Peyer's patch (tissue), 4 donors: Measurements from ENCODE around the gene ASB1. TPM values are rescaled to one million over a fixed set of nuclear protein-coding genes. Genes with fewer than 3 reads are reported as not detected.

ENCODE experiments used
- DNase-seq, 3 donors: peaks; one replicate each; pipeline ENCODE4 v3.0.0-alpha.2; 2017 to 2019
- H3K27ac ChIP-seq, 4 donors: fragments of 200-600 bp; sonication (generic); one replicate each; pipeline ENCODE4 v1.5.1; 2016 to 2019
- H3K27me3 ChIP-seq, 2 donors: fragments of 200-600 bp; sonication (generic); one replicate each; pipeline ENCODE4 v1.5.1; 2019
- H3K36me3 ChIP-seq, 3 donors: fragments of 200-600 bp; sonication (generic); one replicate each; pipeline ENCODE4 v1.5.1; 2016 to 2019
- H3K4me1 ChIP-seq, 4 donors: fragments of 200-600 bp; sonication (generic); one replicate each; pipeline ENCODE4 v1.5.1; 2016 to 2019
- H3K4me3 ChIP-seq, 4 donors: fragments of 200-600 bp; sonication (generic); 1 replicate in 3 of 4; 2 replicates in 1 of 4; pipeline ENCODE4 v1.5.1; 2016 to 2019; ENCODE audit warnings: mild to moderate bottlenecking in 1 of 4
- H3K9me3 ChIP-seq, 4 donors: fragments of 200-600 bp; sonication (generic); one replicate each; pipeline ENCODE4 v1.5.1; 2016 to 2019; ENCODE audit warnings: mild to moderate bottlenecking in 1 of 4
- POLR2A ChIP-seq, 2 donors: fragments of 450-650 bp; IDR thresholded peaks; one replicate each; pipeline ENCODE4 v1.5.1; 2017; ENCODE audit warnings: antibody characterized with exemption in 2 of 2, mild to moderate bottlenecking in 2 of 2, moderate library complexity in 2 of 2
- total RNA-seq, 4 donors: library from RNA; depleted of rRNA; stranded (reverse); fragments of >200 nt; gene quantifications; one replicate each; pipeline ENCODE4 v1.1.0, GENCODE V29; 2016
- TF ChIP-seq, protein P1 (sequence below), 6 experiments: fragments of 450-650 bp in 4 of 6; fragments of 200-600 bp in 2 of 6; sonication (generic) in 1 of 6; IDR thresholded peaks; one replicate each; pipeline ENCODE4 v1.5.1; 2017 to 2019; ENCODE audit warnings: antibody characterized with exemption in 6 of 6, mild to moderate bottlenecking in 3 of 6, moderate library complexity in 1 of 6

ASB1 gene
- total RNA-seq, 4 donors from 2014 or later = 17.5 to 62.7 (median 24.9) TPM

- Histone ChIP-seq H3K4me1 (no peaks in the 10 kb centered on the region), H3K36me3 (no peaks in the 10 kb centered on the region), H3K4me3 (no peak overlapping the region), H3K27ac (no peak overlapping the region), H3K27me3 (no peaks in the 10 kb centered on the region), H3K9me3 (no peaks in the 10 kb centered on the region)
- TF ChIP-seq, protein P1, sequence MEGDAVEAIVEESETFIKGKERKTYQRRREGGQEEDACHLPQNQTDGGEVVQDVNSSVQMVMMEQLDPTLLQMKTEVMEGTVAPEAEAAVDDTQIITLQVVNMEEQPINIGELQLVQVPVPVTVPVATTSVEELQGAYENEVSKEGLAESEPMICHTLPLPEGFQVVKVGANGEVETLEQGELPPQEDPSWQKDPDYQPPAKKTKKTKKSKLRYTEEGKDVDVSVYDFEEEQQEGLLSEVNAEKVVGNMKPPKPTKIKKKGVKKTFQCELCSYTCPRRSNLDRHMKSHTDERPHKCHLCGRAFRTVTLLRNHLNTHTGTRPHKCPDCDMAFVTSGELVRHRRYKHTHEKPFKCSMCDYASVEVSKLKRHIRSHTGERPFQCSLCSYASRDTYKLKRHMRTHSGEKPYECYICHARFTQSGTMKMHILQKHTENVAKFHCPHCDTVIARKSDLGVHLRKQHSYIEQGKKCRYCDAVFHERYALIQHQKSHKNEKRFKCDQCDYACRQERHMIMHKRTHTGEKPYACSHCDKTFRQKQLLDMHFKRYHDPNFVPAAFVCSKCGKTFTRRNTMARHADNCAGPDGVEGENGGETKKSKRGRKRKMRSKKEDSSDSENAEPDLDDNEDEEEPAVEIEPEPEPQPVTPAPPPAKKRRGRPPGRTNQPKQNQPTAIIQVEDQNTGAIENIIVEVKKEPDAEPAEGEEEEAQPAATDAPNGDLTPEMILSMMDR (IDR thresholded peaks at IDR 0.05) = no peak
- TF ChIP-seq POLR2A (IDR thresholded peaks at IDR 0.05) = no peak
- no peak for DNase-seq
Observed at GRCh38 chr2:238388794-238389193, 37.9 kb upstream of the ASB1 start.

DNA sequence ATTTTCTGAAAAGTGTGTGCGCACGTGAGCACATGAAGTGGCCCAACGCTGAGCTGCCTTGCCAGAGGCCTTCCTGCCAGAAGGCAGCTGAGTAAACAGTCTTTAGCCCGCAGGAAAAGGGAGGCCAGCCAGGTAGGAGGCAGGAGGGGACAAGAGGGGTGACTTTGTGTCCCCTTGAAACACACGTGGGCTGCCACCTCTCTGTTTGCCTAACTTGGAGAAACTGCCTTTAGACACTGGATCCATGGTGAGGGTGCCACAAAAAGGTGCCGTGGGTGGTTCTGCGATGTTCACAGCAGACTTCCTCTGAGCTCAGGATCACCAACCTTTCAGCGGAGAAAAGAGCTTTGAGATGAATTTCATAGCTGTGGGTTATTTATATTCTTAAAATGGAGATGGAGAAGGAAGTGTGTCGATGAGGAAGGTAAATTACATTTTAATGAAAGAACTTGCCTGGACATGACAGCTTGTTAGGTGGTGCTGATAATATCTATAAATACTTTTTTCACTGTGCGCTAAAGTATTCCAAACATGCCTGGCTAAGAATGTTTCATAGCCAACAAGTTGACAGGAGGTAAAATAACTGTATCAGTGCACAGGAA lies 36.6 kb upstream of the ASB1 start:
- DNase-seq = no peak
- Histone ChIP-seq H3K4me1 (no peaks in the 10 kb centered on the region), H3K9me3 (no peaks in the 10 kb centered on the region), H3K36me3 (no peaks in the 10 kb centered on the region), H3K27ac (no peak overlapping the region), H3K4me3 (no peak overlapping the region), H3K27me3 (no peaks in the 10 kb centered on the region)
- TF ChIP-seq POLR2A (IDR thresholded peaks at IDR 0.05) = no peak
- TF ChIP-seq, protein P1 (IDR thresholded peaks at IDR 0.05) = no peak

- TF ChIP-seq POLR2A (IDR thresholded peaks at IDR 0.05) = no peak
- TF ChIP-seq, protein P1 (IDR thresholded peaks at IDR 0.05) = no peak
Observed at GRCh38 chr2:238391042-238391689, 35.6 kb upstream of the ASB1 start.

DNA sequence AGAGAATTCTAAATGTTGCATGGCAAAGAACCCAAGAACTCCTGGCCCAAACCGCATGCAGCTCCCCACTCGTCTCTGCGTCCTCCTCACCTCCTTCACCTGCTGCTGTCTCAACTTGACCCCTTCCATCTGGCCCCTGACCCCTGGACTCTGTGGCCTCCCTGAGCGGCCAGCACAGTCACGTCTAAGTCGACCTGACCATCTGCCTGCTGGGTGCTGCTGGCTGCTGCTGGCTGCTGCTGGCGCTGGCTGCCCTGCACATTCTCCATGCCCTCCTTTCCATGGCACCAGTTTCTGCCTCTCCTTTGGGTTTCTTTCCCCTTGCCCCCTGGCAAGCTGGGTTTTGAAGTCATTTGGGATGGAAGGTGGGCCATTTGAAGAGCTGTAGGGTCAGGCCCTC lies 30.1 kb upstream of the ASB1 start:
- peaks cover 0 to 4% (median 0%) of the 10 kb centered on the region in 3 donors for H3K36me3 ChIP-seq
- H3K27ac ChIP-seq = no peak overlapping the region
- H3K4me3 ChIP-seq = no peak overlapping the region
- TF ChIP-seq, protein P1 (IDR thresholded peaks at IDR 0.05) = no peak
- TF ChIP-seq POLR2A (IDR thresholded peaks at IDR 0.05) = no peak
- no peaks in the 10 kb centered on the region for H3K4me1 ChIP-seq
- no peaks in the 10 kb centered on the region for H3K9me3 ChIP-seq
- no peaks in the 10 kb centered on the region for H3K27me3 ChIP-seq
- no peak for DNase-seq

More at GRCh38 chr2:238391042-238391689, 35.6 kb upstream of the ASB1 start:
- no peak for DNase-seq
- no peaks in the 10 kb centered on the region for H3K36me3 ChIP-seq
- H3K9me3 ChIP-seq = no peaks in the 10 kb centered on the region
- no peaks in the 10 kb centered on the region for H3K27me3 ChIP-seq
- no peaks in the 10 kb centered on the region for H3K4me1 ChIP-seq
- H3K4me3 ChIP-seq = no peak overlapping the region
- H3K27ac ChIP-seq = no peak overlapping the region

DNA sequence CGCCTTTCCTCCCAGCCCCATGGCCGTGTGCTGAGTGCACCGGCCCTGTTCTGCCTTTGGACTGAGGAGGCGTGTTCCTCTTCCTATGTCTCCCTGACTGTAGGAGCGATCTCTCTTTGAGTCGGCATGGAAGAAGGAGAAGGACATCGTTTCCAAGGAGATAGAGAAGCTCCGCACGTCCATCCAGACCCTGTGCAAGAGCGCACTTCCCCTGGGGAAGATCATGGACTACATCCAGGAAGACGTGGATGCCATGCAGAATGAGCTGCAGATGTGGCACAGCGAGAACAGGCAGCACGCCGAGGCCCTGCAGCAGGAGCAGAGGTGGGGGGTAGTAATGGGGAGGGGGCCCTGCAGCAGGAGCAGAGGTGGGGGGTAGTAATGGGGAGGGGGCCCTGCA lies 29.4 kb upstream of the ASB1 start:
- DNase-seq = no peak
- H3K27ac ChIP-seq = no peak overlapping the region
- TF ChIP-seq POLR2A (IDR thresholded peaks at IDR 0.05) = no peak
- TF ChIP-seq, protein P1 (IDR thresholded peaks at IDR 0.05) = no peak
- peaks cover 0 to 4% (median 0%) of the 10 kb centered on the region in 3 donors for H3K36me3 ChIP-seq
- H3K27me3 ChIP-seq = no peaks in the 10 kb centered on the region
- H3K4me3 ChIP-seq = no peak overlapping the region
- no peaks in the 10 kb centered on the region for H3K9me3 ChIP-seq
- H3K4me1 ChIP-seq = no peaks in the 10 kb centered on the region
